ENCODE results near the gene EXOC6.

DNA sequence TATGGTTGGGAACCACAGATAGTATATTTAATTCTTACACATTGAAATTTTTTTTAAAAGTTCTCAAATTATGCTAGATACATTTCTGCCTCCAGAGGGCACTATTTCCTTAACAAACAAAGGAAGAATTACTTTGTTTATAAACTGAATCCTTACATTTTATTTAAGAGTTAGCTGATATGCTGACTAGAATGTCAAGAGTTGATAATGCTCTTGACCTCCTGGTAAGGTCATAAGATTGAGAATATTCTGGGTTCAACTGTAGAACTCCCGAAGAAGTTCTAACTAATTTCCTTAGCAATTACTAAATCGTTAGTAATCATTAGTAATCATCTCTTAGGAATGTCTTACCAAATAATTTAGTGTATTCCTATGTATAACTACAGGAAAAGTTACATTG lies 117.0 kb downstream of the EXOC6 start:
- TF ChIP-seq POLR2AphosphoS5 (IDR thresholded peaks at IDR 0.05; ENCODE audit: borderline replicate concordance, low read depth, low read length) (no peak), EZH2 (IDR thresholded peaks at IDR 0.05) (no peak)

Data from SK-N-MC (cell line).